Bronchial smooth muscle cell (primary cell): ENCODE data around the gene MCM3AP. TPM values are rescaled to one million over a fixed set of nuclear protein-coding genes. Genes with fewer than 3 reads are reported as not detected.

Experiments used
- total RNA-seq: library from RNA; depleted of rRNA; stranded (reverse); fragments of >200 nt; gene quantifications from 2 replicates; pipeline ENCODE4 v1.2.1, GENCODE V29; 2014

MCM3AP gene
- total RNA-seq, result 64.1 and 68.7 TPM in 2 replicates

GRCh38 chr21:46285206-46285661, at the start of gene MCM3AP:
TSS of gene MCM3AP (minus strand) at chr21:46285611. CDS start at chr21:46285286, 325 bp downstream.

GRCh38 chr21:46323710-46324389, 38.4 kb upstream of the MCM3AP start, which contains the start of the genes C21orf58 and PCNT:
TSS of gene C21orf58 (minus strand) at chr21:46323870. CDS start at chr21:46322738, 1,132 bp downstream.
TSS of gene PCNT (plus strand) at chr21:46324156. CDS start at chr21:46324229, 73 bp downstream.

GRCh38 chr21:46285761-46286647, 593 bp upstream of the MCM3AP start, which contains the start of gene YBEY:
TSS of gene YBEY (plus strand) at chr21:46286342. CDS start at chr21:46286914, 572 bp downstream.

GRCh38 chr21:46228345-46229051, 56.9 kb downstream of the MCM3AP start, which contains the start of gene LSS:
TSS of gene LSS (minus strand) at chr21:46228774. CDS start at chr21:46228745, 29 bp downstream.

Other genes starting within 250 kb of the MCM3AP start
- 1,128 and 2,830 TPM in 2 replicates for gene COL6A2, start 187.5 kb downstream of the MCM3AP start, total RNA-seq
- 0.60 and 0.63 TPM in 2 replicates for gene FTCD, start 130.0 kb downstream of the MCM3AP start, total RNA-seq
- gene SPATC1L, start 101.2 kb downstream of the MCM3AP start, total RNA-seq, result 5.0 and 9.3 TPM in 2 replicates
- gene LSS, start 56.8 kb downstream of the MCM3AP start, total RNA-seq, result 111 and 122 TPM in 2 replicates
- 18.8 TPM in 2 replicates for gene YBEY, start 731 bp upstream of the MCM3AP start, total RNA-seq
- gene C21orf58, start 38.3 kb upstream of the MCM3AP start, total RNA-seq, result 1.8 and 1.9 TPM in 2 replicates
- 16.1 and 19.9 TPM in 2 replicates for gene PCNT, start 38.5 kb upstream of the MCM3AP start, total RNA-seq
- gene DIP2A, start 173.3 kb upstream of the MCM3AP start, total RNA-seq, result 22.4 and 24.7 TPM in 2 replicates